Measurements from ENCODE around the gene CACNA1F.

CACNA1F gene

GRCh38 chrX:49203536-49203935 lies 29.6 kb downstream of the CACNA1F start:
- no peak overlapping the region for H3K27ac Mint-ChIP-seq
- no peak overlapping the region for H3K4me3 Mint-ChIP-seq
- H3K4me1 Mint-ChIP-seq, result peaks cover 14% of the 10 kb centered on the region
- H3K36me3 Mint-ChIP-seq, result no peaks in the 10 kb centered on the region
- H3K27me3 Mint-ChIP-seq, result no peaks in the 10 kb centered on the region
- ATAC-seq, result no peak
- no peaks in the 10 kb centered on the region for H3K9me3 Mint-ChIP-seq

- Mint-ChIP-seq H3K4me1 (peaks cover 21% of the 10 kb centered on the region), H3K27me3 (no peaks in the 10 kb centered on the region), H3K27ac (no peak overlapping the region), H3K36me3 (no peaks in the 10 kb centered on the region), H3K4me3 (no peak overlapping the region), H3K9me3 (no peaks in the 10 kb centered on the region)
- no peak for ATAC-seq
Measured at GRCh38 chrX:49202022-49202421, 31.1 kb downstream of the CACNA1F start.

GRCh38 chrX:49199906-49200771 lies 33.0 kb downstream of the CACNA1F start, which contains the start of gene SYP:
Gene SYP (minus strand): TSS chrX:49200193. CDS start chrX:49200186, 7 bp downstream.
- Mint-ChIP-seq H3K27ac (peak within 1 kb of the TSS; percentile 68), H3K36me3 (no peaks in the 10 kb centered on the region), H3K4me3 (peak within 1 kb of the TSS; percentile 68), H3K9me3 (no peaks in the 10 kb centered on the region), H3K27me3 (no peaks in the 10 kb centered on the region), H3K4me1 (peaks cover 21% of the 10 kb centered on the region)
- ATAC-seq, result peak; percentile 99

GRCh38 chrX:49199315-49199595 lies 33.9 kb downstream of the CACNA1F start:
- Mint-ChIP-seq H3K9me3 (no peaks in the 10 kb centered on the region), H3K36me3 (no peaks in the 10 kb centered on the region), H3K27ac (no peak overlapping the region), H3K27me3 (no peaks in the 10 kb centered on the region), H3K4me1 (peaks cover 21% of the 10 kb centered on the region), H3K4me3 (peak overlapping the region; percentile 68)
- no peak for ATAC-seq

GRCh38 chrX:49198540-49199314 lies 34.4 kb downstream of the CACNA1F start:
- no peak for ATAC-seq
- no peaks in the 10 kb centered on the region for H3K27me3 Mint-ChIP-seq
- H3K9me3 Mint-ChIP-seq, result no peaks in the 10 kb centered on the region
- peaks cover 23% of the 10 kb centered on the region for H3K4me1 Mint-ChIP-seq
- H3K36me3 Mint-ChIP-seq, result no peaks in the 10 kb centered on the region
- H3K27ac Mint-ChIP-seq, result no peak overlapping the region
- peak overlapping the region; percentile 68 for H3K4me3 Mint-ChIP-seq

- Mint-ChIP-seq H3K27ac (no peak overlapping the region), H3K27me3 (no peaks in the 10 kb centered on the region), H3K4me3 (no peak overlapping the region), H3K36me3 (no peaks in the 10 kb centered on the region), H3K9me3 (no peaks in the 10 kb centered on the region), H3K4me1 (peaks cover 31% of the 10 kb centered on the region)
- ATAC-seq, result no peak
Measured at GRCh38 chrX:49197543-49198087, 35.5 kb downstream of the CACNA1F start.

- Mint-ChIP-seq H3K9me3 (no peaks in the 10 kb centered on the region), H3K27ac (no peak overlapping the region), H3K4me1 (peaks cover 44% of the 10 kb centered on the region), H3K36me3 (no peaks in the 10 kb centered on the region), H3K27me3 (no peaks in the 10 kb centered on the region), H3K4me3 (no peak overlapping the region)
- no peak for ATAC-seq
Measured at GRCh38 chrX:49193542-49193964, 39.6 kb downstream of the CACNA1F start.

- no peaks in the 10 kb centered on the region for H3K27me3 Mint-ChIP-seq
- H3K9me3 Mint-ChIP-seq, result no peaks in the 10 kb centered on the region
- no peak overlapping the region for H3K4me3 Mint-ChIP-seq
- no peaks in the 10 kb centered on the region for H3K36me3 Mint-ChIP-seq
- H3K4me1 Mint-ChIP-seq, result peaks cover 37% of the 10 kb centered on the region
- no peak for ATAC-seq
- H3K27ac Mint-ChIP-seq, result no peak overlapping the region
Measured at GRCh38 chrX:49192722-49193328, 40.3 kb downstream of the CACNA1F start.

- H3K4me1 Mint-ChIP-seq, result peaks cover 44% of the 10 kb centered on the region
- no peaks in the 10 kb centered on the region for H3K36me3 Mint-ChIP-seq
- no peaks in the 10 kb centered on the region for H3K27me3 Mint-ChIP-seq
- H3K4me3 Mint-ChIP-seq, result peak overlapping the region; percentile 89
- no peak for ATAC-seq
- H3K27ac Mint-ChIP-seq, result peak overlapping the region; percentile 86
- H3K9me3 Mint-ChIP-seq, result no peaks in the 10 kb centered on the region
Measured at GRCh38 chrX:49191574-49192011, 41.5 kb downstream of the CACNA1F start.

- no peaks in the 10 kb centered on the region for H3K9me3 Mint-ChIP-seq
- peak; percentile 95 for ATAC-seq
- peak overlapping the region; percentile 86 for H3K27ac Mint-ChIP-seq
- no peaks in the 10 kb centered on the region for H3K27me3 Mint-ChIP-seq
- peaks cover 48% of the 10 kb centered on the region for H3K4me1 Mint-ChIP-seq
- H3K4me3 Mint-ChIP-seq, result peak overlapping the region; percentile 89
- no peaks in the 10 kb centered on the region for H3K36me3 Mint-ChIP-seq
Measured at GRCh38 chrX:49190821-49191573, 42.1 kb downstream of the CACNA1F start.

- Mint-ChIP-seq H3K36me3 (no peaks in the 10 kb centered on the region), H3K27me3 (no peaks in the 10 kb centered on the region), H3K4me3 (peak overlapping the region; percentile 89), H3K9me3 (no peaks in the 10 kb centered on the region), H3K4me1 (peaks cover 57% of the 10 kb centered on the region), H3K27ac (peak overlapping the region; percentile 86)
- no peak for ATAC-seq
Measured at GRCh38 chrX:49189606-49190005, 43.5 kb downstream of the CACNA1F start.

GRCh38 chrX:49188468-49189076 lies 44.6 kb downstream of the CACNA1F start:
- H3K27ac Mint-ChIP-seq, result peak overlapping the region; percentile 30
- H3K4me3 Mint-ChIP-seq, result no peak overlapping the region
- no peaks in the 10 kb centered on the region for H3K27me3 Mint-ChIP-seq
- no peaks in the 10 kb centered on the region for H3K36me3 Mint-ChIP-seq
- H3K4me1 Mint-ChIP-seq, result peaks cover 64% of the 10 kb centered on the region
- H3K9me3 Mint-ChIP-seq, result no peaks in the 10 kb centered on the region
- ATAC-seq, result no peak

- H3K4me1 Mint-ChIP-seq, result peaks cover 56% of the 10 kb centered on the region
- H3K27ac Mint-ChIP-seq, result no peak overlapping the region
- H3K9me3 Mint-ChIP-seq, result no peaks in the 10 kb centered on the region
- no peaks in the 10 kb centered on the region for H3K27me3 Mint-ChIP-seq
- H3K4me3 Mint-ChIP-seq, result no peak overlapping the region
- peaks cover 3% of the 10 kb centered on the region for H3K36me3 Mint-ChIP-seq
- no peak for ATAC-seq
Measured at GRCh38 chrX:49187526-49187925, 45.6 kb downstream of the CACNA1F start.

GRCh38 chrX:49187028-49187394 lies 46.1 kb downstream of the CACNA1F start:
- Mint-ChIP-seq H3K27ac (no peak overlapping the region), H3K27me3 (no peaks in the 10 kb centered on the region), H3K36me3 (peaks cover 8% of the 10 kb centered on the region), H3K9me3 (no peaks in the 10 kb centered on the region), H3K4me1 (peaks cover 51% of the 10 kb centered on the region), H3K4me3 (peak overlapping the region; percentile 94)
- no peak for ATAC-seq
